ENCODE data around the gene LSG1. TPM values are rescaled to one million over a fixed set of nuclear protein-coding genes. Genes with fewer than 3 reads are reported as not detected.

The LSG1 gene
- total RNA-seq, 1 donor from 2014 or later = 45.5 TPM

- Mint-ChIP-seq H3K36me3 (ENCODE audit: low read depth) (no peaks in the 10 kb centered on the region), H3K4me1 (no peaks in the 10 kb centered on the region), H3K4me3 (no peak overlapping the region), H3K27ac (ENCODE audit: unreplicated experiment) (no peak overlapping the region), H3K27me3 (ENCODE audit: low read depth) (no peaks in the 10 kb centered on the region), H3K9me3 (no peaks in the 10 kb centered on the region)
- TF ChIP-seq CTCF (conservative IDR thresholded peaks at IDR 0.05) = no peak
- DNase-seq (ENCODE audit: low read depth, low spot score) = no peak
These were observed 7.1 kb downstream of the LSG1 start for GRCh38 chr3:194664857-194665256.

GRCh38 chr3:194661946-194662345 lies 10.0 kb downstream of the LSG1 start:
- H3K27ac Mint-ChIP-seq (ENCODE audit: unreplicated experiment) = no peak overlapping the region

GRCh38 chr3:194661374-194661773 lies 10.6 kb downstream of the LSG1 start:
- DNase-seq (ENCODE audit: low read depth, low spot score) = no peak
- Mint-ChIP-seq H3K27ac (ENCODE audit: unreplicated experiment) (no peak overlapping the region), H3K36me3 (ENCODE audit: low read depth) (no peaks in the 10 kb centered on the region), H3K27me3 (ENCODE audit: low read depth) (no peaks in the 10 kb centered on the region), H3K4me1 (no peaks in the 10 kb centered on the region), H3K4me3 (no peak overlapping the region), H3K9me3 (no peaks in the 10 kb centered on the region)
- TF ChIP-seq CTCF (conservative IDR thresholded peaks at IDR 0.05) = no peak

More at GRCh38 chr3:194661946-194662345, 10.0 kb downstream of the LSG1 start:
- H3K9me3 Mint-ChIP-seq = no peaks in the 10 kb centered on the region
- no peak for DNase-seq (ENCODE audit: low read depth, low spot score)
- H3K27me3 Mint-ChIP-seq (ENCODE audit: low read depth) = no peaks in the 10 kb centered on the region
- TF ChIP-seq CTCF (conservative IDR thresholded peaks at IDR 0.05) = no peak
- H3K4me3 Mint-ChIP-seq = no peak overlapping the region
- no peaks in the 10 kb centered on the region for H3K4me1 Mint-ChIP-seq
- no peaks in the 10 kb centered on the region for H3K36me3 Mint-ChIP-seq (ENCODE audit: low read depth)

- H3K9me3 Mint-ChIP-seq = no peaks in the 10 kb centered on the region
- H3K27ac Mint-ChIP-seq (ENCODE audit: unreplicated experiment) = peak overlapping the region; percentile 35
- H3K27me3 Mint-ChIP-seq (ENCODE audit: low read depth) = no peaks in the 10 kb centered on the region
- DNase-seq (ENCODE audit: low read depth, low spot score) = no peak
- TF ChIP-seq CTCF (conservative IDR thresholded peaks at IDR 0.05) = no peak
- no peak overlapping the region for H3K4me3 Mint-ChIP-seq
- peaks cover 4% of the 10 kb centered on the region for H3K36me3 Mint-ChIP-seq (ENCODE audit: low read depth)
- no peaks in the 10 kb centered on the region for H3K4me1 Mint-ChIP-seq
These were observed 12.2 kb downstream of the LSG1 start for GRCh38 chr3:194659778-194660177.

DNA sequence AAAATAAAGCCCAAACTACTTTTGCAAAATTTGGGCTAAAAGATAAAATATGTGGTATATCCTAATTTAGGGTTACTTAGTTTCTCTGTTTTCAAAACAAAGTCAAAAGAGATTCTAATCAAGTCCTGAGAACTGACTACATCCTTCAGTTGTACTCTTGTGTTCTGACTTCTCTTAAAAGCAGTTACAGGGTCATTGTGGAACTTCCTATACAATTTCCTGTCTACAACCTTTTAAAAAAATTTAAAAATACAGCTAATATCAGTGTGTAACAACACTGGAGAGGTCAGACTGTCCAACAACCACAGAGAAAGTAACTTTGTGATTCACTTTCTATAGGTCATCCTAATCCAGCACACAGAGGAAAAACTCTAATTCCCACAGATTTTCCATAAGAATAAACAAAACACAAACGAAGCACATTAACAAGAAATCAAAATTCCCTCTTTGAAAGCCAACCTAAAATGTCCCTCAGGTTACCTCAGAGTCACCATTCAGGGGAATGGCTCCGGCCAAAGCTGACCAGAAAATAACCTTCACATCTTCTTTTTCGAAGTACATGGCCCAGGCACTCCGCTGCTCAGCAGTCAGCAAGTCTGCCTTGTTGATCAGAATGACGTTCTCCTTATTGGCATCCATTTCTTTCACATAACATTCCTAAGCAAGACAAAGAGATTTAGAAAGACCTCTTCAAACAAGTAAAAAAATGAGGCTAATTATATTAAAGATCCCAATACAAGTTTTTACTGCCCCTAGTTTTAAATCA lies 13.3 kb downstream of the LSG1 start:
- Mint-ChIP-seq H3K9me3 (no peaks in the 10 kb centered on the region), H3K36me3 (ENCODE audit: low read depth) (peaks cover 7% of the 10 kb centered on the region)

More for the DNA sequence above, 13.3 kb downstream of the LSG1 start:
- H3K4me3 Mint-ChIP-seq = no peak overlapping the region
- TF ChIP-seq CTCF (conservative IDR thresholded peaks at IDR 0.05) = no peak
- no peaks in the 10 kb centered on the region for H3K27me3 Mint-ChIP-seq (ENCODE audit: low read depth)
- no peak overlapping the region for H3K27ac Mint-ChIP-seq (ENCODE audit: unreplicated experiment)
- no peaks in the 10 kb centered on the region for H3K4me1 Mint-ChIP-seq
- no peak for DNase-seq (ENCODE audit: low read depth, low spot score)
